Neural progenitor cell (in vitro differentiated cells): ENCODE results near the gene NEMP1. TPM values are rescaled to one million over a fixed set of nuclear protein-coding genes. Genes with fewer than 3 reads are reported as not detected.

Source experiments
- DNase-seq: peaks from one replicate; pipeline ENCODE4 v3.0.0-alpha.2; 2016; ENCODE audit warnings: low spot score
- H2AFZ ChIP-seq: fragments of 200-600 bp; sonication (generic); replicated peaks from 2 replicates; pipeline ENCODE4 v1.6.1; 2016; ENCODE audit warnings: antibody characterized with exemption
- H3F3A ChIP-seq: fragments of 200-600 bp; sonication (generic); 2 replicates; pipeline ENCODE4 v1.6.1; 2016; ENCODE audit warnings: antibody characterized with exemption, low read depth
- H3K27ac ChIP-seq: fragments of 200-600 bp; sonication (generic); 2 replicates; pipeline ENCODE4 v1.5.1; 2016; ENCODE audit warnings: mild to moderate bottlenecking
- H3K27me3 ChIP-seq: fragments of 200-600 bp; sonication (generic); 2 replicates; pipeline ENCODE4 v1.6.1; 2016; ENCODE audit warnings: mild to moderate bottlenecking, moderate library complexity
- H3K36me3 ChIP-seq: fragments of 200-600 bp; sonication (generic); 2 replicates; pipeline ENCODE4 v1.5.1; 2016
- H3K4me1 ChIP-seq: fragments of 200-600 bp; sonication (generic); 2 replicates; pipeline ENCODE4 v1.6.1; 2016; ENCODE audit warnings: mixed run types
- H3K4me2 ChIP-seq: fragments of 200-600 bp; sonication (generic); 2 replicates; pipeline ENCODE4 v1.6.1; 2016
- H3K4me3 ChIP-seq: fragments of 200-600 bp; sonication (generic); 2 replicates; pipeline ENCODE4 v1.5.1; 2016
- H3K79me2 ChIP-seq: fragments of 200-600 bp; sonication (generic); 2 replicates; pipeline ENCODE4 v1.6.1; 2016; ENCODE audit warnings: low read depth
- H3K9ac ChIP-seq: fragments of 200-600 bp; sonication (generic); 2 replicates; pipeline ENCODE4 v1.6.1; 2016
- H3K9me3 ChIP-seq: fragments of 200-600 bp; sonication (generic); 2 replicates; pipeline ENCODE4 v1.5.1; 2016; ENCODE audit warnings: low read depth
- H4K20me1 ChIP-seq: fragments of 200-600 bp; sonication (generic); 2 replicates; pipeline ENCODE4 v1.6.1; 2016; ENCODE audit warnings: low read depth
- H3K27ac Mint-ChIP-seq: 3 replicates; pipeline ENCODE4 v1.8.0; 2021; ENCODE audit warnings: mixed read lengths
- H3K27me3 Mint-ChIP-seq: 2 replicates; pipeline ENCODE4 v1.8.0; 2022; ENCODE audit warnings: low read depth, mild to moderate bottlenecking, inconsistent platforms, moderate library complexity, mixed read lengths; ENCODE audit not compliant: insufficient read depth
- H3K36me3 Mint-ChIP-seq: 3 replicates; pipeline ENCODE4 v1.8.0; 2021; ENCODE audit warnings: mixed read lengths
- H3K4me1 Mint-ChIP-seq: 3 replicates; pipeline ENCODE4 v1.8.0; 2021; ENCODE audit warnings: mixed read lengths
- H3K4me3 Mint-ChIP-seq: 3 replicates; pipeline ENCODE4 v1.8.0; 2021; ENCODE audit warnings: mild to moderate bottlenecking, moderate library complexity, mixed read lengths
- H3K9me3 Mint-ChIP-seq: 3 replicates; pipeline ENCODE4 v1.8.0; 2020; ENCODE audit warnings: mixed read lengths
- EZH2 ChIP-seq: fragments of 200-600 bp; sonication (generic); IDR thresholded peaks from 2 replicates; pipeline ENCODE4 v1.6.1; 2017; ENCODE audit warnings: antibody characterized with exemption, mild to moderate bottlenecking, moderate library complexity
- EZH2phosphoT487 ChIP-seq: fragments of 200-600 bp; sonication (generic); IDR thresholded peaks from 2 replicates; pipeline ENCODE4 v1.6.1; 2017; ENCODE audit warnings: antibody characterized with exemption
- total RNA-seq: library from RNA; depleted of rRNA; stranded (reverse); fragments of >200 nt; gene quantifications from 2 replicates; pipeline ENCODE4 v1.2.3, GENCODE V29; 2015; ENCODE audit warnings: low replicate concordance
- TF ChIP-seq, protein P1 (sequence below): fragments of 200-600 bp; sonication (generic); IDR thresholded peaks from 2 replicates; pipeline ENCODE4 v1.5.1; 2017; ENCODE audit warnings: antibody characterized with exemption, mild to moderate bottlenecking

NEMP1 gene
- total RNA-seq, 1 donor from 2014 or later = 72.0 TPM

GRCh38 chr12:57009949-57010626 is 68.5 kb downstream of the NEMP1 start:
- H3F3A ChIP-seq = peaks cover 8% of the 10 kb centered on the region
- Mint-ChIP-seq H3K4me3 (no peak overlapping the region), H3K9me3 (no peaks in the 10 kb centered on the region), H3K27ac (no peak overlapping the region), H3K27me3 (peaks cover 15% of the 10 kb centered on the region), H3K4me1 (peaks cover 10% of the 10 kb centered on the region), H3K36me3 (peaks cover 2% of the 10 kb centered on the region)
- H3K36me3 ChIP-seq = no peaks in the 10 kb centered on the region
- H3K4me2 ChIP-seq = no peak overlapping the region
- no peak overlapping the region for H3K9ac ChIP-seq
- H3K27me3 ChIP-seq = no peaks in the 10 kb centered on the region
- H3K79me2 ChIP-seq = peaks cover 12% of the 10 kb centered on the region
- H3K4me3 ChIP-seq = no peak overlapping the region
- H2AFZ ChIP-seq = no peak overlapping the region
- H4K20me1 ChIP-seq = peaks cover 6% of the 10 kb centered on the region
- no peaks in the 10 kb centered on the region for H3K9me3 ChIP-seq
- DNase-seq = no peak
- H3K4me1 ChIP-seq = peaks cover 4% of the 10 kb centered on the region
- no peak overlapping the region for H3K27ac ChIP-seq
- TF ChIP-seq, protein P1, sequence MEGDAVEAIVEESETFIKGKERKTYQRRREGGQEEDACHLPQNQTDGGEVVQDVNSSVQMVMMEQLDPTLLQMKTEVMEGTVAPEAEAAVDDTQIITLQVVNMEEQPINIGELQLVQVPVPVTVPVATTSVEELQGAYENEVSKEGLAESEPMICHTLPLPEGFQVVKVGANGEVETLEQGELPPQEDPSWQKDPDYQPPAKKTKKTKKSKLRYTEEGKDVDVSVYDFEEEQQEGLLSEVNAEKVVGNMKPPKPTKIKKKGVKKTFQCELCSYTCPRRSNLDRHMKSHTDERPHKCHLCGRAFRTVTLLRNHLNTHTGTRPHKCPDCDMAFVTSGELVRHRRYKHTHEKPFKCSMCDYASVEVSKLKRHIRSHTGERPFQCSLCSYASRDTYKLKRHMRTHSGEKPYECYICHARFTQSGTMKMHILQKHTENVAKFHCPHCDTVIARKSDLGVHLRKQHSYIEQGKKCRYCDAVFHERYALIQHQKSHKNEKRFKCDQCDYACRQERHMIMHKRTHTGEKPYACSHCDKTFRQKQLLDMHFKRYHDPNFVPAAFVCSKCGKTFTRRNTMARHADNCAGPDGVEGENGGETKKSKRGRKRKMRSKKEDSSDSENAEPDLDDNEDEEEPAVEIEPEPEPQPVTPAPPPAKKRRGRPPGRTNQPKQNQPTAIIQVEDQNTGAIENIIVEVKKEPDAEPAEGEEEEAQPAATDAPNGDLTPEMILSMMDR = no peak
- TF ChIP-seq EZH2 (no peak), EZH2phosphoT487 (no peak)

DNA sequence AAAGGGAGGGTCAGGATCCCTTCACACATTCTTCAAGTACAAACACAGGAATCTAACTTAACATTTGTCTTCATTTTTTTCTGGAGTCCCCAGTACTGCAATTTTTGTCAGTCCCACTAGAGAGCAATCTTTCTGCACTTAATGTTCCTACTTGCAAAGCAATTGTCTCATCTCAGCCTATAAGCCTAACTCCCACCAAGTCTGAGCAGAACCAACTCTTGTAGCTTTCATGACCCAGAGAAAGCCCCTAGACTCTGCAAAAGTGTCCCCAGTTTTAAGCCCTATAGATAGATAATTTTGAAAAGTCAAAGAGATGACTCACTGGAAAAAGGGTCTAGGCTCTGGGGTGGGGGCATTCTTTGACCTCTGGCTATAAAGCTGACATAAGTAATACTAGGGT is 70.4 kb downstream of the NEMP1 start:
- Histone ChIP-seq H3K27ac (no peak overlapping the region), H3K36me3 (no peaks in the 10 kb centered on the region), H3F3A (peaks cover 8% of the 10 kb centered on the region), H2AFZ (no peak overlapping the region), H3K27me3 (no peaks in the 10 kb centered on the region), H3K9ac (no peak overlapping the region), H4K20me1 (peaks cover 24% of the 10 kb centered on the region), H3K4me1 (peaks cover 7% of the 10 kb centered on the region), H3K9me3 (no peaks in the 10 kb centered on the region), H3K79me2 (peaks cover 31% of the 10 kb centered on the region), H3K4me2 (no peak overlapping the region), H3K4me3 (no peak overlapping the region)
- peak overlapping the region; percentile 42 for H3K4me3 Mint-ChIP-seq
- H3K27me3 Mint-ChIP-seq = peaks cover 6% of the 10 kb centered on the region
- H3K9me3 Mint-ChIP-seq = no peaks in the 10 kb centered on the region
- peaks cover 13% of the 10 kb centered on the region for H3K4me1 Mint-ChIP-seq
- TF ChIP-seq EZH2 = no peak
- TF ChIP-seq, protein P1 = peak; percentile 61
- TF ChIP-seq EZH2phosphoT487 = no peak
- DNase-seq = peak; percentile 61
- H3K36me3 Mint-ChIP-seq = peaks cover 14% of the 10 kb centered on the region
- no peak overlapping the region for H3K27ac Mint-ChIP-seq

DNA sequence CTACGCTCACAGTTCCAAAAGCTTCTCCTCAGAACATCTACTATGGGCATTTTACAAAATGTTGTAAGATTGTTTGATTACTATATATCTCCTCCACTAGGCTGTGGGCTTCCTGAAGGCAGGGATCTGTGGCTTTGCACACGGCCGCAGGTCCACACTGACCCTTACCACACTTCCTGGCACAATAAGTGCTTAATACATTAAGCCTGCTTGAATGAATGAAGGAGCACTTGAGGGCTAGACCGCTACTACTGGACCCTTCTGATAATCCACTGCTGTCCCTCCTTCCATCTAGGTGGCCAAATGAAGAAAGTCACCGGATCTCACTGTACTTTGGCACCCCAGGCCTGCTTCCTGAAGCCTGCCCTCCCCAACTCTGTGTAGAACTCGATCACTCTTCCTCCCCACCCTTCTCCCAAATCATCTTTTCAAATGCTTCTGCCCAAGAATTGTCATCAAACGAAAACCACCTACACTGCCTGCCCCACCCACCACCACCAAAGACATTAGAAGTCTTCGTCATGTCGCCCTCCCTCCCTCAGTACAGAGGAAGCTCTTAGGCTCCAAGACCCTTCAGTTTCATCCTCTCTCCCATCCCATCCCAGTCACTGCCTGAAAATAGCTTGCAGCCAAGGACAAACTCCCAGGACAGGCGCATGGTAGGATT is 71.6 kb downstream of the NEMP1 start:
- H3K4me1 ChIP-seq = peaks cover 7% of the 10 kb centered on the region
- peaks cover 4% of the 10 kb centered on the region for H3K27me3 Mint-ChIP-seq
- peak overlapping the region; percentile 43 for H3K4me2 ChIP-seq
- H4K20me1 ChIP-seq = peaks cover 36% of the 10 kb centered on the region
- H3K9me3 Mint-ChIP-seq = no peaks in the 10 kb centered on the region
- no peak overlapping the region for H3K9ac ChIP-seq
- peak overlapping the region; percentile 95 for H3K27ac Mint-ChIP-seq
- peaks cover 43% of the 10 kb centered on the region for H3K79me2 ChIP-seq
- no peak overlapping the region for H3K4me3 ChIP-seq
- no peak for TF ChIP-seq EZH2phosphoT487
- no peak for TF ChIP-seq EZH2
- TF ChIP-seq, protein P1 = no peak
- no peaks in the 10 kb centered on the region for H3K36me3 ChIP-seq
- no peaks in the 10 kb centered on the region for H3K9me3 ChIP-seq
- H3K27me3 ChIP-seq = no peaks in the 10 kb centered on the region
- peak overlapping the region; percentile 91 for H3K4me3 Mint-ChIP-seq
- no peak for DNase-seq
- peaks cover 23% of the 10 kb centered on the region for H3K36me3 Mint-ChIP-seq
- H3K27ac ChIP-seq = no peak overlapping the region
- peaks cover 8% of the 10 kb centered on the region for H3F3A ChIP-seq
- no peak overlapping the region for H2AFZ ChIP-seq
- peaks cover 16% of the 10 kb centered on the region for H3K4me1 Mint-ChIP-seq
